Stomach (tissue), 4 donors: ENCODE results near the gene RNF149.

Experiments
- CTCF ChIP-seq, 7 experiments: fragments of 450-650 bp in 4 of 7; fragments of 200-600 bp in 3 of 7; sonication (generic) in 3 of 7; IDR thresholded peaks; one replicate each; pipeline ENCODE4 v1.5.1; 2016 to 2019; ENCODE audit warnings: antibody characterized with exemption in 7 of 7, control low read depth in 2 of 7, mild to moderate bottlenecking in 1 of 7
- POLR2A ChIP-seq, 4 donors: fragments of 450-650 bp; IDR thresholded peaks; one replicate each; pipeline ENCODE4 v1.6.1; 2016; ENCODE audit warnings: antibody characterized with exemption in 4 of 4, control low read depth in 2 of 4, mild to moderate bottlenecking in 1 of 4, moderate library complexity in 1 of 4
- POLR2AphosphoS5 ChIP-seq, 3 donors: sonication (generic); formaldehyde crosslinking; IDR thresholded peaks; one replicate each; pipeline ENCODE4 v1.6.1; 2016; ENCODE audit warnings: antibody characterized with exemption in 3 of 3

- no peak for TF ChIP-seq POLR2A (IDR thresholded peaks at IDR 0.05)
- TF ChIP-seq CTCF (IDR thresholded peaks at IDR 0.05), result no peak
- TF ChIP-seq POLR2AphosphoS5 (IDR thresholded peaks at IDR 0.05), result no peak
These were observed 6.5 kb downstream of the RNF149 start for GRCh38 chr2:101302016-101302415.
